Measurements from ENCODE around the gene CRB1.

The CRB1 gene

DNA sequence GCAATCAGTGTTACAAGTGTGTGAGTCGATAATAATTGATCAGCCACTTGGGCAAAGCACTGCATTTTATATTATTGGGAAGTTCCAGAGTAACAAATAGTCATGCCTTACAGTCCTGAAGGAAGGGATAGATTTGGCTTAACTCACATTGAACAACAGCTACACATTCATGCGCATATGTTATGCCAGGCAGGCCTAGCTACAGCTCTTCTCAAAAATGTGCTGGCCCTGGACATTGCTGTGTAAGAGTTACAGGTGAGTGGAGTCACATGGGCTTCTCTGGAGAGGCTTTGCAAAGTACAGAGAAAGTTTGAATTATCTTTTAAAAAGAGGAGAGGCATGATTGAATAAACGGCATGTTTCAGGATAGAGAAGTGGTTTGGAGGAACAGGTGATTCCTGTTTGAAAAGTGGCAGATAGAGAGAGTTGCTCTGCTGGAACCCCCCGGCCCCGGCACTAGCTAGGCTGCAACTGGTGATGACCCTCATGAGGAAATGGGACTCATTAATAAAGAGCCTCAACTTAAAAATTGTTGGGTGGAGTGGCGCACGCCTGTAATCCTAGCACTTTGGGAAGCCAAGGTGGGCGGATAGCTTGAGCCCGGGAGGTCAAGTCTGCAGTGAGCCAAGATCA is 200.6 kb downstream of the CRB1 start:
- H3K27ac ChIP-seq (replicated peaks; ENCODE audit: low read length), result no peak overlapping the region
- no CpG with 5 or more reads among the region's 9 CpGs for WGBS, 2 donors (ENCODE audit: extremely low coverage in 2 of 2, insufficient read length in 2 of 2, insufficient replicate concordance in 1 of 2)
- no peaks in the 10 kb centered on the region for H3K27me3 ChIP-seq (ENCODE audit: control insufficient read depth in 3 of 3, insufficient read depth in 3 of 3, low read depth in 1 of 3, low read length in 3 of 3)
- no peak overlapping the region for H4K8ac ChIP-seq (ENCODE audit: low read depth, low read length)
- H3K4me3 ChIP-seq (ENCODE audit: low read length in 2 of 2), result no peak overlapping the region
- H3K18ac ChIP-seq (ENCODE audit: low read length), result no peak overlapping the region
- H3K79me1 ChIP-seq (ENCODE audit: low read depth, low read length), result no peaks in the 10 kb centered on the region
- no peaks in the 10 kb centered on the region for H3K36me3 ChIP-seq (replicated peaks in 1 of 2; ENCODE audit: control insufficient read depth in 2 of 2, insufficient read depth in 2 of 2, low read length in 2 of 2)
- H3K14ac ChIP-seq (ENCODE audit: low read length), result no peak overlapping the region
- no peaks in the 10 kb centered on the region for H3K9me3 ChIP-seq (replicated peaks in 1 of 2; ENCODE audit: control insufficient read depth in 2 of 2, insufficient read depth in 1 of 2, low read depth in 1 of 2, low read length in 2 of 2)
- H2BK5ac ChIP-seq (ENCODE audit: low read length), result no peak overlapping the region
- H3K4ac ChIP-seq (ENCODE audit: low read length), result no peak overlapping the region
- H3K4me2 ChIP-seq (ENCODE audit: insufficient read depth, low read length, poor library complexity, severe bottlenecking), result no peak overlapping the region
- no peak overlapping the region for H2AK5ac ChIP-seq (ENCODE audit: low read depth, low read length)
- no peak overlapping the region for H2BK15ac ChIP-seq (ENCODE audit: low read length)
- no peak overlapping the region for H2BK12ac ChIP-seq (ENCODE audit: low read length)
- no peak overlapping the region for H3K23ac ChIP-seq (ENCODE audit: low read depth, low read length, poor library complexity)
- peaks cover 7 to 9% of the 10 kb centered on the region in 2 donors for H3K4me1 ChIP-seq (ENCODE audit: control insufficient read depth in 2 of 2, insufficient read depth in 1 of 2, low read depth in 1 of 2, low read length in 2 of 2)
- no peak overlapping the region for H2AFZ ChIP-seq (ENCODE audit: low read length)
- no peak for DNase-seq (ENCODE audit: low spot score)
- no peak overlapping the region for H3K9ac ChIP-seq (ENCODE audit: low read depth, low read length, poor library complexity)
- no peak overlapping the region for H4K91ac ChIP-seq (ENCODE audit: low read depth, low read length, poor library complexity)
- no peak overlapping the region for H2BK120ac ChIP-seq (ENCODE audit: low read depth, low read length)

GRCh38 chr1:197469620-197470210 is 201.7 kb downstream of the CRB1 start:
- Histone ChIP-seq H3K4ac (ENCODE audit: low read length) (no peak overlapping the region), H3K4me3 (ENCODE audit: low read length in 2 of 2) (no peak overlapping the region), H3K27ac (replicated peaks; ENCODE audit: low read length) (no peak overlapping the region), H2BK15ac (ENCODE audit: low read length) (no peak overlapping the region), H3K9ac (ENCODE audit: low read depth, low read length, poor library complexity) (no peak overlapping the region), H3K9me3 (replicated peaks in 1 of 2; ENCODE audit: control insufficient read depth in 2 of 2, insufficient read depth in 1 of 2, low read depth in 1 of 2, low read length in 2 of 2) (no peaks in the 10 kb centered on the region), H4K91ac (ENCODE audit: low read depth, low read length, poor library complexity) (no peak overlapping the region), H3K36me3 (replicated peaks in 1 of 2; ENCODE audit: control insufficient read depth in 2 of 2, insufficient read depth in 2 of 2, low read length in 2 of 2) (no peaks in the 10 kb centered on the region), H3K23ac (ENCODE audit: low read depth, low read length, poor library complexity) (no peak overlapping the region), H2AK5ac (ENCODE audit: low read depth, low read length) (no peak overlapping the region), H2BK12ac (ENCODE audit: low read length) (no peak overlapping the region), H3K18ac (ENCODE audit: low read length) (no peak overlapping the region), H3K14ac (ENCODE audit: low read length) (no peak overlapping the region), H2AFZ (ENCODE audit: low read length) (no peak overlapping the region), H3K4me2 (ENCODE audit: insufficient read depth, low read length, poor library complexity, severe bottlenecking) (no peak overlapping the region), H3K27me3 (ENCODE audit: control insufficient read depth in 3 of 3, insufficient read depth in 3 of 3, low read depth in 1 of 3, low read length in 3 of 3) (no peaks in the 10 kb centered on the region), H3K4me1 (ENCODE audit: control insufficient read depth in 2 of 2, insufficient read depth in 1 of 2, low read depth in 1 of 2, low read length in 2 of 2) (peaks cover 3 to 4% of the 10 kb centered on the region in 2 donors), H3K79me1 (ENCODE audit: low read depth, low read length) (no peaks in the 10 kb centered on the region), H2BK5ac (ENCODE audit: low read length) (no peak overlapping the region), H2BK120ac (ENCODE audit: low read depth, low read length) (no peak overlapping the region), H4K8ac (ENCODE audit: low read depth, low read length) (no peak overlapping the region)
- WGBS, 2 donors (ENCODE audit: extremely low coverage in 2 of 2, insufficient read length in 2 of 2, insufficient replicate concordance in 1 of 2), result no CpG with 5 or more reads among the region's 7 CpGs
- no peak for DNase-seq (ENCODE audit: low spot score)

DNA sequence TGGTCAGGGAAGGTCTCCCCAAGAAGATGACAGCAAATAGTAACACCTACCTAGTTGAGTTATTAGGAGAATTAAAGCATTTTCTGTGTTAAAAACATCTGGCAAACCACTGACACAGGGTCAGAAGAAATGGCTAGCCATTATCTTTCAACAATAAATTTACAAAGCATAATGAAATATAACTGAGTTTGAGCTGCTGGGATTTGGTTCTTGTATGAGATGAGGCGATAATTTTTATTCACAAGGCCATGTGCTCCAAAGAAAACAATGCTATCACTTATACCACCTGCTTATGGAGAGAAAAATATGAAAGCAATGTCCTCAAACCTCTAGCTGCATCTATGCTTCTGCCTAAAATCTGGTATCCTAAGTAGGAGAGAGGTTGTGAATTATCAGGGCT is 202.3 kb downstream of the CRB1 start:
- Histone ChIP-seq H2AK5ac (ENCODE audit: low read depth, low read length) (no peak overlapping the region), H3K4me1 (ENCODE audit: control insufficient read depth in 2 of 2, insufficient read depth in 1 of 2, low read depth in 1 of 2, low read length in 2 of 2) (peaks cover 3 to 4% of the 10 kb centered on the region in 2 donors), H2AFZ (ENCODE audit: low read length) (no peak overlapping the region), H3K4ac (ENCODE audit: low read length) (no peak overlapping the region), H2BK15ac (ENCODE audit: low read length) (no peak overlapping the region), H3K18ac (ENCODE audit: low read length) (no peak overlapping the region), H3K23ac (ENCODE audit: low read depth, low read length, poor library complexity) (no peak overlapping the region), H3K27ac (replicated peaks; ENCODE audit: low read length) (no peak overlapping the region), H3K4me2 (ENCODE audit: insufficient read depth, low read length, poor library complexity, severe bottlenecking) (no peak overlapping the region), H3K9ac (ENCODE audit: low read depth, low read length, poor library complexity) (no peak overlapping the region), H3K79me1 (ENCODE audit: low read depth, low read length) (no peaks in the 10 kb centered on the region), H3K36me3 (replicated peaks in 1 of 2; ENCODE audit: control insufficient read depth in 2 of 2, insufficient read depth in 2 of 2, low read length in 2 of 2) (no peaks in the 10 kb centered on the region), H2BK120ac (ENCODE audit: low read depth, low read length) (no peak overlapping the region), H3K4me3 (ENCODE audit: low read length in 2 of 2) (no peak overlapping the region), H4K91ac (ENCODE audit: low read depth, low read length, poor library complexity) (no peak overlapping the region), H3K14ac (ENCODE audit: low read length) (no peak overlapping the region), H2BK5ac (ENCODE audit: low read length) (no peak overlapping the region), H3K9me3 (replicated peaks in 1 of 2; ENCODE audit: control insufficient read depth in 2 of 2, insufficient read depth in 1 of 2, low read depth in 1 of 2, low read length in 2 of 2) (no peaks in the 10 kb centered on the region), H4K8ac (ENCODE audit: low read depth, low read length) (no peak overlapping the region), H2BK12ac (ENCODE audit: low read length) (no peak overlapping the region), H3K27me3 (ENCODE audit: control insufficient read depth in 3 of 3, insufficient read depth in 3 of 3, low read depth in 1 of 3, low read length in 3 of 3) (no peaks in the 10 kb centered on the region)
- DNase-seq (ENCODE audit: low spot score), result no peak
- WGBS, 2 donors (ENCODE audit: extremely low coverage in 2 of 2, insufficient read length in 2 of 2, insufficient replicate concordance in 1 of 2), result no CpG with 5 or more reads among the region's 1 CpG

DNA sequence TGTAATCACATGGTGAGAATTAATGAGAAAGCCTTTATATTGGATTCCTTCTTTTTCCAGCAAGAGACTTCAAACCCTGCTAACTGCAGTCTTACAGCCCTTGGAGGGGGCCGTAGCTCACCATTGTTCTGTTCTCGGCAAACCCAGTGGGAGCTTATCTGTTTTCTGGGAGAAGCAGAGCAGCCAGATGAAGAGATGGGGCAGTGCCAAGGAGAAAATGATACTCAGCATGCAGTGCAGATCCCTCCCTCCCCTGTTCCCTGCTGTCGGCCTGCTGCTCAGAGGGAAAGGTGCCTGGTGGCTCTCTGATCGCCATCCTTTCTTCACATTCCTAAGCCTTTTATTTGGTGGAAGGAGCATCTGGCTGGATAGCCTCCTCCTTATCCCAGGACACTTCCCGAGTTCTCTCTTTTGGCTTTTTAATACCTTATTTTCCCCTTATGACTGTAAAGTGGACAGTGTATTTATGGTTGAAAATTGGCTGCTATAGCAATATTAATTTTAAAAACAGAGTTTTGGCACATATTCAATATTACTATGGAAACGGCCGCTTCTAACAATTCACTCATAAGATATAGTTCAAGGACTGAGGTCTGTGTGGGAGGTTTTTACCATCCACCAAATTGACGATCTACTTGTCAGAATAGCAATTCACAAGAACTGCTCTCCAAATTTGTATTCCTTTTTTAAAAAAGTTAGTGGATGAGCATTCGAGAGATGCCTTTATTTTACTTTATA is 203.4 kb downstream of the CRB1 start:
- H3K4me1 ChIP-seq (ENCODE audit: control insufficient read depth in 2 of 2, insufficient read depth in 1 of 2, low read depth in 1 of 2, low read length in 2 of 2), result peaks cover 3 to 4% of the 10 kb centered on the region in 2 donors
- WGBS, 2 donors (ENCODE audit: extremely low coverage in 2 of 2, insufficient read length in 2 of 2, insufficient replicate concordance in 1 of 2), result no CpG with 5 or more reads among the region's 9 CpGs
- H3K4me2 ChIP-seq (ENCODE audit: insufficient read depth, low read length, poor library complexity, severe bottlenecking), result no peak overlapping the region
- no peaks in the 10 kb centered on the region for H3K27me3 ChIP-seq (ENCODE audit: control insufficient read depth in 3 of 3, insufficient read depth in 3 of 3, low read depth in 1 of 3, low read length in 3 of 3)
- no peaks in the 10 kb centered on the region for H3K79me1 ChIP-seq (ENCODE audit: low read depth, low read length)
- no peak overlapping the region for H3K23ac ChIP-seq (ENCODE audit: low read depth, low read length, poor library complexity)
- DNase-seq (ENCODE audit: low spot score), result peak; percentile 9
- no peak overlapping the region for H4K8ac ChIP-seq (ENCODE audit: low read depth, low read length)
- peak overlapping the region; percentile 47 for H2AFZ ChIP-seq (ENCODE audit: low read length)
- no peak overlapping the region for H3K14ac ChIP-seq (ENCODE audit: low read length)
- H2AK5ac ChIP-seq (ENCODE audit: low read depth, low read length), result no peak overlapping the region
- H3K36me3 ChIP-seq (replicated peaks in 1 of 2; ENCODE audit: control insufficient read depth in 2 of 2, insufficient read depth in 2 of 2, low read length in 2 of 2), result no peaks in the 10 kb centered on the region
- no peak overlapping the region for H2BK15ac ChIP-seq (ENCODE audit: low read length)
- H3K18ac ChIP-seq (ENCODE audit: low read length), result no peak overlapping the region
- no peaks in the 10 kb centered on the region for H3K9me3 ChIP-seq (replicated peaks in 1 of 2; ENCODE audit: control insufficient read depth in 2 of 2, insufficient read depth in 1 of 2, low read depth in 1 of 2, low read length in 2 of 2)
- no peak overlapping the region for H3K27ac ChIP-seq (replicated peaks; ENCODE audit: low read length)
- no peak overlapping the region for H2BK12ac ChIP-seq (ENCODE audit: low read length)
- H3K9ac ChIP-seq (ENCODE audit: low read depth, low read length, poor library complexity), result no peak overlapping the region
- H4K91ac ChIP-seq (ENCODE audit: low read depth, low read length, poor library complexity), result no peak overlapping the region
- H3K4me3 ChIP-seq (ENCODE audit: low read length in 2 of 2), result no peak overlapping the region
- H3K4ac ChIP-seq (ENCODE audit: low read length), result no peak overlapping the region
- no peak overlapping the region for H2BK120ac ChIP-seq (ENCODE audit: low read depth, low read length)
- no peak overlapping the region for H2BK5ac ChIP-seq (ENCODE audit: low read length)
